Hematopoietic multipotent progenitor cell treated with erythropoietin and hydrocortisone succinate and interleukin-3 and kit ligand, for 8 days (in vitro differentiated cells): ENCODE data around the gene ILF2.
"Not testable (repeated sequence)": the region's sequence is repeated elsewhere in the genome, so short reads cannot be mapped to it uniquely, and the experiment has no call there.

Experiments used
- DNase-seq: peaks from one replicate; pipeline ENCODE4 v3.0.0-alpha.2; 2015

The ILF2 gene

DNA sequence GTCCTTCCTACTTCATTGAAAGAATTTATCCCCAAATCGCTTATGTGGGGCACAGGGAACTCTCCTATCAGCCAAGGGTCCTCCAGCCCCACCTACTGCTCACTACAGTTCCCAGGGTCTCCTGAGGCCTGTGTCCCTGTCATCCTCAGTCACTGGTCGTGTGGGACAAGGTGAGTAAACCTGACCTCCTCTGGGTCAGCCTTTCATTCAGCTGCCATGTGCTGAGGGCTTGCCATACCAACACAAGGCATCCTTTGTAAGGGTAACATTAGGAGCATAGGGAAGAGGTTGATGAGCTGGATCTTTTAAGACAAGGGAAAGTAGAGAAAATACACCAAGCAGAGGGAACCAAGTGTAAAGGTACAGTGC is 23.5 kb downstream of the ILF2 start:
- peak; percentile 26 for DNase-seq

DNA sequence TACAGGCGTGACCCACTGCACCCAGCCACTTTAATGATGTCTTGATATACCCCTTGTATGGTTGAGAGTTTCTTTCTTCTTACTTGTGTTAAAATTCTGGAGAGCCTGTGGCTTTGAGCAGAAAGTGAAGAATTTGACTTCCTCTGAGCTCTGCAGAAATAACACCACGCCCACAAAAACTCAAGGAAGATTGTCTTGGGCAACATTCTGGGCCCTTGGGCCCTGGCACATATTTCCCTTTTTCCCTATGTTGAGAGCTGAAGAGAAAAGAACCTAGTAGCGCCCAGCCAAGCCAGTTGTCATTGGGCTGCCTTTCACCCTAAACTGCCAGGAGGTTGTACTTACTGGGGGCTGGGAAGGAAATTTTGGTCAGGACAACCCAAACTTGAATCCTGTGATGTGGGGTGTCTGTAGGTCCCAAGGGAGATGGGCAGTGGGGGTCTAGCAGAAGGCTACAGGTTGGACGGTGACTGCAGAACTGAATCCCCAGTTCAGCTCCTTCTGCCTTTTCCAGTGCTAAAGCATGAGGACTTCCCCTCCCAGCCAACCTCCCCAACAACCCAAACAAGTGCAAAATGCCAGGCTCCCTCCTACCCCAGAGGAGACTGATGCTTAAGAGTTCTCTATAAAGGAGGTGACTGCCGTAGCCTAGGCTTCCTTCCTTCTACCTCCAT is 24.0 kb downstream of the ILF2 start:
- no peak for DNase-seq

DNA sequence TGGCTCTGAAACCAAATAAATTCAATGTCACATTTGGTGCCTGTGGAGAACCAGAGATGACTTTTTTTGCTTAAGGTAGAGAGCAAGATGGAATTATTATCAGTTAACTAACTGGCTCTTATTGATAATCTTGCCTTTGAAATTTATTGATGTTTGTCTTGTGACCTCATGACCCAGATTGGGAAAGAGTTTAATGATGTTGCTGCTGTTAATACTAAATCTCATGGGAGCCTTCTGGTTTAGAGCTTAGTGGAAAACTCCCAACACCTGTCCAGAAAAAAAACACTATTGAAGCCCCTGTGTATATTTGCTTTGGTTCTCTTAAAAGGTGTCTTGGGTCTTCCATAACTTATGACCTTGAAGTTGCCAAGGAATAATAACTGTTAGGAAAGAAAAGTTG is 27.0 kb downstream of the ILF2 start:
- DNase-seq, result no peak

DNA sequence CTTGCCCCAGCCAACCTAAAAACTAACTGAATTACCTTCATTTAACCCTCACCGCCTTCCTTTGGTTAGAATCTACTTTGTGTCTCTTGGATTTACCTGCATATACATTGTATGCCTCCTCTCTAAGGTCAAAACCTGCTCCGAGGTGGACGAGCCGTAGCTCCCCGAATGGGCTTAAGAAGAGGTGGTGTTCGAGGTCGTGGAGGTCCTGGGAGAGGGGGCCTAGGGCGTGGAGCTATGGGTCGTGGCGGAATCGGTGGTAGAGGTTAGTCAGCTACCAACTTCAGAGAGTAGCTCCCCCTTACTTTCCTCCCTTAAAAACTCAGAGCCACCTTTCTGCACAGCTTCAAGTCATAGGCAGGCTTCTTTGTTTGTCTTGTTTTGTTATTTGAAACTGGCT is 27.7 kb downstream of the ILF2 start:
- DNase-seq, result no peak

DNA sequence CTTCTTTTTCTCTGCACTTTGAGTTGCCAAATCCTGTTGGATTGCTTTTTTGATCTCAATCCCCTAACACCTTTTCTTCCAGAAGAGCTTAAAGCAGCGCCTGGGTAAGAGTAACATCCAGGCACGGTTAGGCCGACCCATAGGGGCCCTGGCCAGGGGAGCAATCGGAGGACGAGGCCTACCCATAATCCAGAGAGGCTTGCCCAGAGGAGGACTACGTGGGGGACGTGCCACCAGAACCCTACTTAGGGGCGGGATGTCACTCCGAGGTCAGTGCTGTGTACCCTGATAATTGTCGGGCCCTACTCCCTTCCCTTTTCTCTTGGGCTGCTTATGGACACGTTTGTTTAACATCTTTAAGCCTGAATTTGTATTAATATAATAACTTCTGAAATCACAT is 28.6 kb downstream of the ILF2 start:
- no peak for DNase-seq

DNA sequence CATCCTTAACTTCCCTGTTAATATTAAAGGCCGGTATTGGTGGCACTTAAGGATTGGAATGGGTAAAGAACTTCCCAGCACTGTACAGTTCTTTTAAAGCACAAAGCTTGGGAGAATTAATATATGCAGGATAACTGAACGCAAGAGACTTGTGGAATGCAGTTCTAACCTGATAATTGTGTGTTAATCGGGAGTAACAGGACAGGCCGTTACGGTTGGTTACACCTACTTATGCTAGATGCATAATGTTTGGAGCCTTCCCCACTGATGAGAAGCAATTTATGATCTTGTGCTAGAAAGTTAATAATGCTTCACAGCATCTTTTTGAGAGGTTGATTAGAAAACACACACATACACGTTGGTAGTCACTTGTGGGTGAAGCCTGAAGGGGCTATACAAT is 29.9 kb downstream of the ILF2 start:
- no peak for DNase-seq

DNA sequence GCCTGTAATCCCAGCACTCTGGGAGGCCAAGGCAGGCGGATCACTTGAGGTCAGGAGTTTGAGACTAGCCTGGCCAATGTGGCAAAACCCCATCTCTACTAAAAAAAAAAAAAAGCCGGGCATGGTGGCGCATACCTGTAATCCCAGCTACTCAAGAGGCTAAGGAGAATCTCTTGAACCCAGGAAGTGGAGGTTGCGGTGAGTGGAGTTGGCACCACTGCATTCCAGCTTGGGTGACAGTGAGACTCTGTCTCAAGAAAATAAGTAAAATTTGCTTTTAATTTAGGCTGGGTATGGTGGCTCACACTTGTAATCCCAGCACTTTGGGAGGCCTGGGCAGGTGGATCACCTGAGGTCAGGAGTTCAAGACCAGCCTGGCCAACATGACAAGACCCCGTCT is 30.6 kb downstream of the ILF2 start:
- DNase-seq, result not testable (repeated sequence)

DNA sequence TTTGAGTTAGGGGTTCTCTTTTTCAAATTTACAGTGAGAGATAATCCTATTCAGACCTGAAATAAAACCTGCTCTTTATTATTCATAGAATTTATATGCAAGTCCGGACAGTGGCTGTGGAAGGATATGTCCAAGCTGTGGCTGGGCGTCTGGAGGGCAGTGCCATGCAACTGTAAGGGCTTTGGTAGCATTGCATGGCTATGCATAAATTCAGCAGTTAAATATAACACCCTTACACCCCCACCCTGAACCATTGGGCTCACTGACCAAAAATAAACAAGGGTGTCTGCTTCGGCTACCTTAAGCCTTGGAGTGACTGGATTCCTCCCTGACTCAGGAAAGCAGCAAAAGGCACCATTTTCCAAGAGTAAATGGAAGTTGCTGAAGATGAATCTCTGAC is 31.5 kb downstream of the ILF2 start:
- no peak for DNase-seq

DNA sequence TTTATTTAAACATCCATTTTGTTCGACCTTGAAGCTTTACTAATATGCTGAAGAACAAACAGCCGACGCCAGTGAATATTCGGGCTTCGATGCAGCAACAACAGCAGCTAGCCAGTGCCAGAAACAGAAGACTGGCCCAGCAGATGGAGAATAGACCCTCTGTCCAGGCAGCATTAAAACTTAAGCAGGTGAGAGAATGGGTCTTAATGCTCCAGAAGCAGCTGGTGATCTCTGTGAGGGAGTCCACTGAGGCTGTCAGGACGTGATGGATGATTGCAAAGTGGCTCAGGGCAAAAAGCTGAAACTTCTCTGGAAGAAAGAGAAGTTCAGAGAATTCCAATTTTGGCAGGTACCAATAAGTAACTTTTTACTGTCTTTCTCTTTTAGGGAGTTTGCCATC is 32.5 kb downstream of the ILF2 start:
- DNase-seq, result no peak

DNA sequence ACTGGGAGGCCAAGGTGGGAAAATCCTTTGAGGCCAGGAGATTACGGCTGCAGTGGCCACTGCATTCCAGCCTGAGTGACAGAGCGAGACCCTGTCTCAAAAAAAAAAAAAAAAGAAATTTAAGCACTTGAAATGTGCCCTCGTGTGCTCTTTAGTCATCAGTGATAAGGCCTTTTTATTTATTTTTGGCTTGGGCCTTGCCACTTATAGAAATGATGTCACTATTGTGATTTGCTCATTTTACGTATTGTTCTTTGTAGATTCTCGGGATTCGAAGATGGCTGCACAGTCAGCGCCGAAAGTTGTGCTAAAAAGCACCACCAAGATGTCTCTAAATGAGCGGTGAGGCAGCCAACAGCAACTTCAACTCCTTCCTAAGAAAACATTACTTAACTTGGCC is 34.5 kb downstream of the ILF2 start:
- DNase-seq, result no peak

DNA sequence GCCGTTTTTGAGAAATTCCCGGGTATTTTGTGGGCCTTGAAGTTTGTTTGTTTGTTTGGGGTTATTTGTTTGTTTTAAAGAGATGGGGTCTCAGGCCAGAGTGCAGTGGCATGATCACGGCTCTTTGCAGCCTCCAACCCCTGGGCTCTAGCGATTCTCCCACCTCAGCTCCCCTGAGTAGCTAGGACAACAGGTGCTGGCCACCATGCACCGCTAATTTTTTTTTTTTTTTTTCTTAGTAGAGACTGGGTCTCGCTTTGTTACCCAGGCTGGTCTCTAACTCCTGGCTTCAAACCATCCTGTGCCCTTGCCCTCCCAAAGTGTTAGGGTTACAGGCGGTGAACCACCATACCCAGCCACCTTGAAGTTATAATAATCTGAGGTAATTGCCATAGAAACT is 34.9 kb downstream of the ILF2 start:
- no peak for DNase-seq

DNA sequence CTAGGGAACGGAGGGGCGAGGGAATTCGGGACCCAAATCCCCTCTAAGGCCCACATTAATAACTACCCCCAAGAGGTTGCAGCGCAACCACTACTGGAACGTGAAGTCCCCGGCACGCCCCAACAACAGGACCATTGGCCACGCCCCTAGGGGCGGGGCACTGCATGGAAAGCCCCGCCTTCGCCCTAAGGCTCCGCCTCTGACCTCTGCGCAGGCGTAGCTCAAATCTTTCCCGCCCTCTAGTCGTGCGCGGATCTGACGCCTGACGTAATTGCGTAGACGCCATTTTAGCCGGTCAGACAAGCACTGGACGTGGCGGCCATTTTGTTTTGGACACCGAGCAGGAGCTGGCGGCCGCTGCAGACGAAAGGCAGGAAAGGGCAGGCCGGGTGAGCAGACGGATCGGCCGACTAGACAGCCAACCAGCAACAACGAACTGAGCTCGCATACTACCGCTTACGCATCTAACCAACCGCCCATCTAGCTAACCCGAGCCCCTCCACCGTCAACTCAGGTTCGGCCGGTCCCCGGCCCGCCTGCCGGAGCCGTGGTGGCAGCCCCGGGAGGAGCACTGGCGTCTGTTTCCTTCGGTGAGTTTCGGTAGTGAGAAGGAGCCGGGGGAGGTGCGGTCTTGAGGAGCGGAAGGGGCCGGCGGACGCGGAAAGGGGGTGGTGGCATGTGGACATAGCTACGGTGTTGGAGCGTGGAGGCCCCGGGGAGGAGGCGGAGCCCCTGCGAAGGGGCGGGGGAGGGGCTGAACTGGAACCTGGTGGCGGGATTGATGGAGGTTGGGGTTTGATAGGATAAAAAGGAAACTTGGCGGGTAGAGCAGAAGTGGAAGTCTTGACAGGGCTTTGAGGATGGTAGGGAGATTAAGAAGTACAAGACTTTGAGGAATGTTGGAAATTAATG is 36.8 kb downstream of the ILF2 start, which contains the start of gene CHTOP:
CHTOP (plus strand) TSS at position 313 of the 912 bp plus-strand sequence. CDS start 2,523 bp downstream, outside the sequence.
- peak; percentile 98 for DNase-seq

DNA sequence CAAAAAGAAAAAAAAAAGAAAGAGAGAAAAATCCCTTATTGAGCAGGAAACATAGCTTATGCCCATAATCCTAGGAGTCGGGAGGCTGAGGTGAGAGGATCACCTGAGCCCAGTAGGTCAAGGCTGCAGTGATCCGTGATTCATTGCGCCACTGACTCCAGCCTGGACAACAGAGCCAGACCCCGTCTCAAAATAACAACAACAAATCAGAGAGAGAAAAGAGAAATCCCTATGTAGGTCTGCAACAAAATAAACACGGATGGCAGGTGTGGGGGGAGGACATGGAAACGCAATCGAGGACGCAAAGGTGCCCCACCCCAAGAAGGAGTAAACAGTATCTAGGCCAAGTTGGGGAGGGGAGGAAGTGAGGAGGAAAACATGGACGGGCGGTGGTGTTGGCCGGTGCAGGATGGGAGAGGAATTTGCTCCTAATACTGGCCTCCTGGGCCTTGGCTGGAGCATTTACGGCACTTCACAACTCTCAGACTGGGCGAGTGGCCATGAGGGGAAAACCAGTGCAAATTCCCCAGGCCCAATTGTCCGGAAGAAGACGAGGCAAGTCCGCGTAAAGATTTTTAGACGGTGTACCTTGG is 37.5 kb downstream of the ILF2 start:
- DNase-seq, result no peak

DNA sequence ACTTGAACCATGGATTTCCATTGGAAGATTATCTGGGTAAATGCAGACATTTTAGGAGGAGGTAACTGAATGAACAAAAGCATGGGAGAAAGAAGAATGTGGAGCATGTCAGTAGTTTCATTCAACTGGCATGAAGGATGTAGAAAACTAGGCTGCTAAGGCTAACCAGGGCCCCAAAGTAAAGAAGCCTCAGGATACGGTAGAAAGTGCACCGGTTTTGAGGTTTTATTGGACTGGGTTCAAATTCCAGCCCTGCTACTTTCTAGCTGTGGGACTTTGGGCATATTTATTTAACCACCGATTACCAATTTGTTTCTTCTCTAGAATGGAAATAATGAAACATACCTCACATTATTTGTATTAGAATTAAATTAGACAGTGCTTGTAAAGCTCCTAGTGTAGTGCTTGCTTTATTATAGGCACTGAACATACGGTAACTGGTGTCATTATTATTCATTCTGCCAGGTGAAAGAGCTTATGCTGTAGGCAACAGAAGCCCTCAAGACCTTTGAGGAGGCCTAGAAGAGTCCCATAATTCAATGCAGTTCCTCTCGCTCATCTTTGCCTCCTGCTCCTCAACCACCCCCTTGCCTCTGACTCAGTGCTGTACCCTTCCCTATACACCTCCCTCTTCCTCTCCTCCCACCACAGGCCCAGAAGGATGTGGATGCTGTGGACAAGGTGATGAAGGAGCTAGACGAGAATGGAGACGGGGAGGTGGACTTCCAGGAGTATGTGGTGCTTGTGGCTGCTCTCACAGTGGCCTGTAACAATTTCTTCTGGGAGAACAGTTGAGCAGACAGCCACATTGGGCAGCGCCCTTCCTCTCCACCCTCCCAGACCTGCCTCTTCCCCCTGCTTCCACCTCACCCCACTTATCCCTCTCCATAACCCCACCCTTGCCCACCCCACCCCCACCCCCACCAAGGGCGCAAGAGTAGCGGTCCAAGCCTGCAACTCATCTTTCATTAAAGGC is 39.5 kb downstream of the ILF2 start:
- no peak for DNase-seq

DNA sequence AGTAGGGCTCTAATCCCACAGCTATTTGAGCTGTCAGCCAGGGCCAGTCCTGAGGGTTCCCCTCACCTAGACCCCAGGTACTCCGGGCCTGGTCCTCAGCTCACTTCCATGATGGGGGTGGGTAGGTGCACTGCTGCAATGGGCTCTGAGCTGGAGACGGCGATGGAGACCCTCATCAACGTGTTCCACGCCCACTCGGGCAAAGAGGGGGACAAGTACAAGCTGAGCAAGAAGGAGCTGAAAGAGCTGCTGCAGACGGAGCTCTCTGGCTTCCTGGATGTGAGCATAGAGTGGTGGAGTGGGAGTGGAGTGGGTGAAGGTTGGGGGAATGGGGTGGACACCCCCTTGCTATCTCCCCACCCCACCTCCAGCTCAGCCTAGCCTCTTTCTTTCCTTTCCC is 40.4 kb downstream of the ILF2 start:
- no peak for DNase-seq

DNA sequence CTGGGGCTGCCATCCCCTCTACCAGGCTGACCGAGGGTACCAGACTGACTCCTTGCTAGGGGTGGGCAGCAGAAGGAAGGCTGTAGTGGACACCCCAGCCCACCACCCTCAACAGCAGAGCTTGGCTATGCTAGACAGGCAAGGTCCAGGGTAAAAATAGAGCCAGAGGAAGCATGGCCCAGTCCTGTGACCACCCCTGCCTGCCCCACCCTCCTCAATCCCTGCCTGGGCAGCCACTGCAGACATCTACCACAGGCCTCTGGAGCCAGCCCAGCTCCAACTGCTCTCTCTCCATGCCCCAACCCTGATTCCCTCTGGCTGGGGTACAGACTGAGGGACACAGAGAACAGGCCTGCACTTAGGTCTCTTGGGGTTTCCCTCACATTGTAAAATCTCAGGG is 40.8 kb downstream of the ILF2 start:
- DNase-seq, result no peak

DNA sequence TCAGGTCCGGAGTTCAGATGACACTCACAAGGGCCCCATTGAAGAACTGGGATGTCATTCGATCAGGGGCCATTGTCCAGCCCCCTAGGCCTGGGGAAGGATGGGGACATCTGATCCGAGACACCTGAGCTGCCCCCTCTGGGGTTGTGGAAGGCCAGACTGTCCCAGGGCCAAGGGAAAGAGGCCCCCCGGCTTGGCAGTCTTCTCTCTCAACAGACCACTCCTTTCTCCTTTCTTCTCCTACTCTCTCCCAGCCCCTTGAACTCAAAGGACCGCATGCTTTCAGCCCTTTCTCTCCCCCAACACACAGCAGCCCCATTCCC is 41.5 kb downstream of the ILF2 start:
- no peak for DNase-seq

DNA sequence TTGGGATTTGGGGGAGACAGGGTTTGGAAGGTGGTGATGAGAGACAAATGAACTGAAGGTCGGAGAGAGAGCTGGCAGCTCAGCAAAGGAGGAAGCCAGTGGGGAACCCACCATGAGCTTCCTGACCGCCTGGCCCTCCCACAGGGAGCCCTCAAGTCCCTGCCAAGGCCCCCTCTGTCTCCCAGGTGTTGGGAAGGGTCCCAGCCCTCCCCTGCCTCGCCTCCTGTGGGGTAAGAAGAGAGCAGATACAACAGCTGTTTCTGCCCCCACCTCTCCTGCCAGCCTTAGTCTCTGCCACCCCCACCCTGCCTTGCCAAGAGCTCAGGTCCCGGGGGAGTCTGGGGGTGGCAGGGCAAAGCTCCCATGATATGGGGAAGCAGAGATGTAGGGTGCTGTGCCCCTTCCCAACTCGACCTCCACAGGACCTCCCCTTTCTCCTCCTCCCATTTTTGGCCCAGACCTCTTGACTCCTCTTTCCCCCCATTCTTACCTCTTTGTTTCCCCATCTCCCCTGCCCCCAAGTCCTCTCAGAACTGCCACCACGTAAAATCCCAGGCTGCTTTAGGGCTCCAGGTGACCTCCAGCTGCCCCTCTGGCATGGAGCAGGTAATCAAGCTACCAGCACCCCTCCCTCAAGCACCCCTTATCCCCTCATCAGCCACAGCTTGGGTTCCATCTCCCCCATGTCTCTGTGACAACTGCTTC is 42.0 kb downstream of the ILF2 start:
- DNase-seq, result no peak

DNA sequence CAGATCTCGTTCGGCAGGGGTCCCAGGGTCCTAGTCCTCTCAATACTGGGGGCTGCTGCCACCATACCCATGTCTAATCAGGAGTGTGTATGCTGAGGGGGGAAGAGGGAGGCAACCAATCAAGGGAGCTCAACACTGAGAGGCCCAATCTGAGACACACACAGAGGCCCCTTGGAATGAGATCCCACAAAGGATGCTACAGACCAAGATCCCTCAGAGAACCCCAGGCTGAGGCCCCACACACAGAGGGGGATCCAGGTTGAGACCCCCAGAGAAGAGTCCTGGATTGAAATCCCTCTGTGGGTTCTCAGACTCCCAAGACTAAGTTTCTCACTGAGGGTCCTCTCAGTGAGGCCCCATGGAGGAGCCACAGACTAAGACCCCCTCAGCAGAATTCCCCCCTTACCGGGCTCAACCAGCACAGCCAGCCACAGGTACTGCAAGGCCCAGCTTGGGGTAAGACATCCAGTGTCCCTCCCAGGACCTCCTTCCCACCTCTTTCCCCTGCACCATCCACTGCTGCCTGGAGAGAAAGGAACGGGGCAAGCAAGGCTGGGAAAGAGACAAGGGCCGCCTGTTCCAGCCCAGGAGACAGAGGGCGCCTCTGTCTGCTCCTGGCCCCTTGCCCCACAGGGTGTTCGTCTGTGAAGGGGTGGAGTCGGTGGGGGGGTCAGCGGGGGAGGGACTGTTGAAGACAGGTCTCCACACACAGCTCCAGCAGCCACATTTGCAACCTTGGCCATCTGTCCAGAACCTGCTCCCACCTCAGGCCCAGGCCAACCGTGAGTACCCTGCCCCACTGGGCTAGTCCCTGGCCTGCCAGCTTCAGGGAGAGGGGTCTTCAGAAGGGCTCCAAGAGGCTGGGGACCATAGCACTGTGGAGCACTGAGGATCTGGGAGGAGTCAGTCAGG is 42.8 kb downstream of the ILF2 start, which contains the start of gene S100A1:
S100A1 (plus strand) TSS at position 720 of the 912 bp plus-strand sequence. CDS start 2,088 bp downstream, outside the sequence.
- no peak for DNase-seq

DNA sequence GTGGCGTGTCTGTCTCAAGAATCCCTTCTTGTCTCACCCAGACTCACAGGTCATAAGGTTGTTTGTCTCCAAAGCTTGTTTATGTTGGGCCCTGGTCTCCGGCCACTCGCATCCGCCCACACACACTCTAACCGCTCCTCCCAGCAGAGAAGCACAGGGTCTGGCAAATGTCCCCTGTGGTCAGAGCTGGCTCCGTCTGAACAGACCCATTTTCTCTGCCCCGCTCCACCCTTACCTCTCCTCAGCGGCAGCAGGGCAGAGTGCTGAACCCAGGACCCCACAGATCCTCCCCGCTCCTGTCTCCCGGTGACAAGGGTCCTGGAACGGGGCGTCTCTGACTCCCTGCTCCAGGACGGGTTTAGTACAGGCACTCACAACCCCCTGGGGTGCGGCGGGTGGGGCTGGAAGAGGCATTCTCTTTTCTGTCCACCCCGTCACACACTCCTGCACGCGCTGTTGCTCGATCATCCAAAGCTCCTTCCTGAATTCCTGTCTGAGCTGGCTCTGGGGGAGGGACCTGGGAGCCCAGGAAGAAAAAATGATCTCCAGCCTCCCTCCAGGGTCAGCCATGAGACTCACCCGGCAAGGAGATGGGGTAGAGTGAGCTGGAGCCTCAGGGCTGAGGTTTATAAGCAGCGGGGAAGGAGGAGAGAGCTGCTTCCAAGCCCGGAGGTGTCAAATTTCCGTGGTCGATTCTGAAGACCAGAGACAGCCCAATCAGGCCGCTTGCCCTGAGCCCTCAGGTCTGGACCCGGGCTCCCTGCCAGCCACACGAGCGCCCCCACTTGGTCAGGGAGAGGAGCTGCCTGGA is 43.7 kb downstream of the ILF2 start, which contains the start of gene S100A13:
S100A13 (minus strand) TSS at position 602 of the 811 bp plus-strand sequence. CDS start 1,033 bp downstream, outside the sequence.
- peak; percentile 49 for DNase-seq
